HG03039 (cell line): Measurements from ENCODE around the gene CLK2.
"Not testable (repeated sequence)": the region's sequence is repeated elsewhere in the genome, so short reads cannot be mapped to it uniquely, and the experiment has no call there.

ENCODE experiments used
- ATAC-seq: cut with Tn5 transposase; IDR thresholded peaks from one replicate; pipeline ENCODE4 v1.9.1; 2021; ENCODE audit warnings: mild to moderate bottlenecking, moderate library complexity; ENCODE audit not compliant: unreplicated experiment

The CLK2 gene

GRCh38 chr1:155268630-155269029 lies 4.7 kb downstream of the CLK2 start:
- no peak for ATAC-seq

GRCh38 chr1:155267373-155267772 lies 5.9 kb downstream of the CLK2 start:
- ATAC-seq = no peak

- ATAC-seq = no peak
Observed at GRCh38 chr1:155266553-155266952, 6.8 kb downstream of the CLK2 start.

- ATAC-seq = no peak
Observed at GRCh38 chr1:155263067-155263466, 10.2 kb downstream of the CLK2 start.

- ATAC-seq = peak; percentile 68
Observed at GRCh38 chr1:155261852-155262673, 11.2 kb downstream of the CLK2 start, which contains the start of gene SCAMP3. Gene SCAMP3 (minus strand): TSS chr1:155262360. CDS start chr1:155262151, 209 bp downstream.

- ATAC-seq = peak; percentile 1
Observed at GRCh38 chr1:155261493-155261851, 11.8 kb downstream of the CLK2 start.

GRCh38 chr1:155260276-155260675 lies 13.0 kb downstream of the CLK2 start:
- ATAC-seq = no peak

- ATAC-seq = no peak
Observed at GRCh38 chr1:155256058-155256852, 17.0 kb downstream of the CLK2 start.

GRCh38 chr1:155255243-155256007 lies 17.9 kb downstream of the CLK2 start, which contains the start of gene ENTREP3:
Gene ENTREP3 (minus strand): TSS chr1:155255483. CDS start chr1:155254877, 606 bp downstream.
- peak; percentile 35 for ATAC-seq

- ATAC-seq = no peak
Observed at GRCh38 chr1:155254714-155255242, 18.5 kb downstream of the CLK2 start.

GRCh38 chr1:155254228-155254713 lies 19.0 kb downstream of the CLK2 start:
- ATAC-seq = no peak

GRCh38 chr1:155253797-155254196 lies 19.5 kb downstream of the CLK2 start:
- no peak for ATAC-seq

- ATAC-seq = no peak
Observed at GRCh38 chr1:155253208-155253607, 20.1 kb downstream of the CLK2 start.

- ATAC-seq = no peak
Observed at GRCh38 chr1:155251566-155251965, 21.7 kb downstream of the CLK2 start.

- peak; percentile 77 for ATAC-seq
Observed at GRCh38 chr1:155250633-155251449, 22.5 kb downstream of the CLK2 start.

GRCh38 chr1:155250246-155250632 lies 23.1 kb downstream of the CLK2 start:
- peak; percentile 9 for ATAC-seq

GRCh38 chr1:155247667-155248553 lies 25.4 kb downstream of the CLK2 start:
- no peak for ATAC-seq

- not testable (repeated sequence) for ATAC-seq
Observed at GRCh38 chr1:155246796-155247195, 26.5 kb downstream of the CLK2 start.

- peak; percentile 3 for ATAC-seq
Observed at GRCh38 chr1:155245163-155245524, 28.2 kb downstream of the CLK2 start.
